Fibroblast of lung (primary cell): ENCODE results near the gene LARP4B. TPM values are rescaled to one million over a fixed set of nuclear protein-coding genes. Genes with fewer than 3 reads are reported as not detected.

Experiments used
- DNase-seq, 2 donors: peaks; one replicate each; pipeline versions ENCODE4 v3.0.0 to v3.0.0-alpha.2; 2010; ENCODE audit warnings: low read depth in 2 of 2
- H2AFZ ChIP-seq: 2 replicates; pipeline ENCODE4 v1.5.1; 2012; ENCODE audit warnings: low read length, control low read depth, inconsistent platforms
- H3K27ac ChIP-seq: 2 replicates; pipeline ENCODE4 v1.5.1; 2011; ENCODE audit warnings: low read length, control low read depth; ENCODE audit not compliant: insufficient read depth
- H3K27me3 ChIP-seq: 2 replicates; pipeline ENCODE4 v1.5.1; 2011; ENCODE audit warnings: mild to moderate bottlenecking, low read length; ENCODE audit not compliant: control insufficient read depth, insufficient read depth
- H3K36me3 ChIP-seq: 2 replicates; pipeline ENCODE4 v1.5.1; 2011; ENCODE audit warnings: low read length; ENCODE audit not compliant: control insufficient read depth, insufficient read depth
- H3K4me1 ChIP-seq: 2 replicates; pipeline ENCODE4 v1.5.1; 2011; ENCODE audit warnings: low read length; ENCODE audit not compliant: control insufficient read depth, insufficient read depth; ENCODE audit errors: extremely low read depth
- H3K4me2 ChIP-seq: 2 replicates; pipeline ENCODE4 v1.5.1; 2011; ENCODE audit warnings: low read length, control low read depth; ENCODE audit not compliant: insufficient read depth; ENCODE audit errors: extremely low read depth
- H3K4me3 ChIP-seq, 4 experiments: fragments of 200-600 bp in 1 of 4; sonication (generic) in 1 of 4; replicated peaks in 1 of 4; 2 replicates each; pipeline ENCODE4 v1.5.1; 2011 to 2016; ENCODE audit warnings: low read length in 4 of 4, low read depth in 3 of 4, mild to moderate bottlenecking in 3 of 4, control low read depth in 2 of 4, inconsistent platforms in 1 of 4, mixed read lengths in 1 of 4; ENCODE audit not compliant: insufficient read depth in 1 of 4; ENCODE audit errors: control extremely low read depth in 1 of 4
- H3K79me2 ChIP-seq: 2 replicates; pipeline ENCODE4 v1.5.1; 2012; ENCODE audit warnings: mild to moderate bottlenecking, low read length, inconsistent platforms; ENCODE audit not compliant: control insufficient read depth, insufficient read depth
- H3K9ac ChIP-seq: 2 replicates; pipeline ENCODE4 v1.5.1; 2011; ENCODE audit warnings: mild to moderate bottlenecking, low read length, control low read depth; ENCODE audit not compliant: insufficient read depth
- H3K9me3 ChIP-seq: 2 replicates; pipeline ENCODE4 v1.5.1; 2012; ENCODE audit warnings: low read depth, low read length; ENCODE audit not compliant: control insufficient read depth, insufficient read depth
- H4K20me1 ChIP-seq: 2 replicates; pipeline ENCODE4 v1.5.1; 2011; ENCODE audit warnings: low read length; ENCODE audit not compliant: control insufficient read depth, insufficient read depth; ENCODE audit errors: extremely low read depth
- EZH2 ChIP-seq: IDR thresholded peaks from 2 replicates; pipeline ENCODE4 v1.5.1; 2012; ENCODE audit warnings: low read length, control low read depth, mild to moderate bottlenecking; ENCODE audit errors: missing control alignments
- polyA plus RNA-seq, 2 donors: library from polyadenylated mRNA; depleted of rRNA in 1 of 2; stranded (reverse) in 1 of 2; unstranded in 1 of 2; fragments of >200 nt; gene quantifications; 2 replicates each; pipeline ENCODE4 v1.2.1, GENCODE V29; 2011 to 2012; ENCODE audit warnings: missing spikeins in 1 of 2
- total RNA-seq: library from RNA; depleted of rRNA; stranded (reverse); fragments of >200 nt; gene quantifications from 2 replicates; pipeline ENCODE4 v1.2.1, GENCODE V29; 2014
- TF ChIP-seq, protein P1 (sequence below), 2 donors: IDR thresholded peaks in 1 of 2; conservative IDR thresholded peaks in 1 of 2; 1 replicate in 1 of 2; 2 replicates in 1 of 2; pipeline ENCODE4 v1.5.1; 2011 to 2012; ENCODE audit warnings: low read length in 2 of 2, control low read depth in 1 of 2, inconsistent platforms in 1 of 2, low read depth in 1 of 2, mild to moderate bottlenecking in 1 of 2

LARP4B gene
- total and polyA plus RNA-seq, 2 donors (not counting 1 experiment from before 2014, with no cell fraction given): 25.4 to 38.6 TPM

DNA sequence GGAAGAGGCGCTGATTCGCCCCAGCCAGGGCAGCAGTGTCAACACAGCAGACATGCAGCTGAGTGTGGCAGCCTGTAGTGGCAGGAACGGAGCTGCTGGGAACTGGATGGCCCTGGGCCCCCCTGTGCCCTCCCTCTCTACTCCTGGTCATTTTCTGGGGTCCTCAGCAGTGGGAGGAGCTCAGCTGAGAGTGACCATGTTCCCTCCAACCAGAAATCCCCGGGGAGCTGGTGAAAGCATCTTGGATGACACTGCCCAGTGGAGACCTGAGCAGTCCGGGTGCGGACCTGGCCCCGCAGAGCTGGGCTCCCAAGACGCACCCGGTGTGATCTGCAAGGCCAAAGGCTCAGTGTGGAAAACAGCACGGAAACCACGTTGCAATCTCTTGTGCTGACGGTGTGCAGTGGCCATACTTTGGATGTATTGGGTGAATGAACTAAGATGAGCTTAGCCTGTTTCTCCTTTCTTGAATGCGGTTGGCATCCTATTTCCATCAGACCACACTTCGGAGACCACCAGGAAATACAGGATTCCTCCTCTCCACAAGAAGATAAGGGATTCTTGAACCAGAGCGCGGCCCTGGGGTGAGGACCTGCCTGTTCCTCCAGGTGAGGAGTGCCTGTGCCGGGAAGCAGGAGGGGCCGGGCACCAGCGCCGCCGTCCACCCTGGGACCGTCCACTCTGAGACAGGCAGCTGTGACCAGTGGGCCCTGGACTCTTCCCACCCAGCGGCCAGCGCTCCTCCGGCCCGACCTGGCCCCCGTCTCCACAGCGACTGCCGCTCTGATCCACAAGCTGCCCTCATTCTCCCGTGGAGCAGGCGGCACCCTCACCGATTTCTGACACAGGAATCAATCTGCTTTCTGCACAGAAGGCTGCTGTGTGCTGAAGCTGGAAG lies 148.5 kb downstream of the LARP4B start:
- Histone ChIP-seq H3K4me3 (no peak overlapping the region), H3K36me3 (no peaks in the 10 kb centered on the region), H3K4me1 (no peaks in the 10 kb centered on the region), H3K9me3 (no peaks in the 10 kb centered on the region), H3K27ac (no peak overlapping the region), H3K9ac (no peak overlapping the region), H3K27me3 (no peaks in the 10 kb centered on the region), H3K79me2 (no peaks in the 10 kb centered on the region), H3K4me2 (no peak overlapping the region), H2AFZ (no peak overlapping the region), H4K20me1 (no peaks in the 10 kb centered on the region)
- no peak for DNase-seq
- TF ChIP-seq EZH2: no peak
- TF ChIP-seq, protein P1, sequence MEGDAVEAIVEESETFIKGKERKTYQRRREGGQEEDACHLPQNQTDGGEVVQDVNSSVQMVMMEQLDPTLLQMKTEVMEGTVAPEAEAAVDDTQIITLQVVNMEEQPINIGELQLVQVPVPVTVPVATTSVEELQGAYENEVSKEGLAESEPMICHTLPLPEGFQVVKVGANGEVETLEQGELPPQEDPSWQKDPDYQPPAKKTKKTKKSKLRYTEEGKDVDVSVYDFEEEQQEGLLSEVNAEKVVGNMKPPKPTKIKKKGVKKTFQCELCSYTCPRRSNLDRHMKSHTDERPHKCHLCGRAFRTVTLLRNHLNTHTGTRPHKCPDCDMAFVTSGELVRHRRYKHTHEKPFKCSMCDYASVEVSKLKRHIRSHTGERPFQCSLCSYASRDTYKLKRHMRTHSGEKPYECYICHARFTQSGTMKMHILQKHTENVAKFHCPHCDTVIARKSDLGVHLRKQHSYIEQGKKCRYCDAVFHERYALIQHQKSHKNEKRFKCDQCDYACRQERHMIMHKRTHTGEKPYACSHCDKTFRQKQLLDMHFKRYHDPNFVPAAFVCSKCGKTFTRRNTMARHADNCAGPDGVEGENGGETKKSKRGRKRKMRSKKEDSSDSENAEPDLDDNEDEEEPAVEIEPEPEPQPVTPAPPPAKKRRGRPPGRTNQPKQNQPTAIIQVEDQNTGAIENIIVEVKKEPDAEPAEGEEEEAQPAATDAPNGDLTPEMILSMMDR (conservative IDR thresholded peaks at IDR 0.05 in 1 of 2, IDR thresholded peaks at IDR 0.05 in 1 of 2; ENCODE audit: low read depth in 1 of 2, low read length in 2 of 2): no peak

DNA sequence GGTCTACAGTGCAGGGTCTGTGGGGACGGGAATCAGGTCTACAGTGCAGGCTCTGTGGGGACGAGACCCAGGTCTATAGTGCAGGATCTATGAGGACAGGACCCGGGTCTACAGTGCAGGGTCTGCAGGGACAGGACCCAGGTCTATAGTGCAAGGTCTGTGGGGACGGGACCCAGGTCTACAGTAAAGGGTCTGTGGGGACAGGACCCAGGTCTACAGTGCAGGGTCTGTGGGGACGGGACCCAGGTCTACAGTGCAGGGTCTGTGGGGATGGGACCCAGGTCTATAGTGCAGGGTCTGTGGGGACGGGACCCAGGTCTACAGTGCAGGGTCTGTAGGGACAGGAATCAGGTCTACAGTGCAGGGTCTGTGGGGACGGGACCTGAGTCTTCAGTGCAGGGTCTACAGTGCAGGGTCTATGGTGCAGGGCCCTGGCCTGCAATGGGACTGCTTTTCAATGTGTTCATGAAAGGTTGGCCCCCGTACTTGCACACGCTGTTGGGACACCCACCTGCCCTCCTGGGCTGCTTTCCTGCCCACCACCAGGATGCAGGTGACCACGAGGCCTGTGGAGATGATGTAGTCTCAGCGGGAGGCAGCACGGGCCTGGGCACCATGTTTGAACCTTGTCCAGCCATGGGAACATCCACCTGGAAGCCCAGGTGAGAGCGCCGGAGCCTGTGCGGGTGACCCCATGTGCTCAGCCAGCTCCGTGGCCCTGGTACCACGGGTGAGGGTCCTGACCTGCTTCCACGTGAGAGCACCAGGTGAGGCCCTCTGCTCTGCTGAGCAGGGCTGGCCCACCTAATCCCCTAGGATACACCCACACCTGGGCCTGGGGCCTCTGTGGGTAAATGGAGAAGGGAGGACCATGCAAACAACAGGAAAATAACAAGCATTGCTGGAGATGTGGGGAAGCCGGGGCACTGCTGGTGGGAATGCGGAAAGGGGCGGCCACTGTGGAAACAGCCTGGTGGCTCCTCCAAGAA lies 150.7 kb downstream of the LARP4B start:
- H3K4me3 ChIP-seq: no peak overlapping the region
- no peak overlapping the region for H3K9ac ChIP-seq
- no peak overlapping the region for H2AFZ ChIP-seq
- no peak for DNase-seq
- H4K20me1 ChIP-seq: no peaks in the 10 kb centered on the region
- no peaks in the 10 kb centered on the region for H3K9me3 ChIP-seq
- H3K27me3 ChIP-seq: no peaks in the 10 kb centered on the region
- H3K4me2 ChIP-seq: no peak overlapping the region
- no peaks in the 10 kb centered on the region for H3K4me1 ChIP-seq
- H3K27ac ChIP-seq: no peak overlapping the region
- H3K36me3 ChIP-seq: no peaks in the 10 kb centered on the region
- no peaks in the 10 kb centered on the region for H3K79me2 ChIP-seq
- TF ChIP-seq, protein P1 (conservative IDR thresholded peaks at IDR 0.05 in 1 of 2, IDR thresholded peaks at IDR 0.05 in 1 of 2; ENCODE audit: low read depth in 1 of 2, low read length in 2 of 2): no peak
- no peak for TF ChIP-seq EZH2
